PC-3 (cell line): ENCODE measurements around the gene KDM7A. TPM values are rescaled to one million over a fixed set of nuclear protein-coding genes. Genes with fewer than 3 reads are reported as not detected.

Experiments
- ATAC-seq: fragments of 200-7000 bp; cut with Tn5 transposase; 2 replicates; pipeline ENCODE4 v1.9.1; 2020; ENCODE audit warnings: mild to moderate bottlenecking, moderate library complexity
- BruUV-seq: library from RNA; stranded (reverse); fragments of 400-500 nt; replicated peaks from 2 replicates; lab custom pipeline; 2021; lab: Mats Ljungman, UMichigan
- CTCF ChIA-PET: fragments of 300-600 bp; sonication (Branson Sonifier 250); formaldehyde crosslinking; loops from one replicate; lab custom pipeline; 2022; ENCODE audit warnings: antibody characterized with exemption; lab: Charles Lee
- POLR2A ChIA-PET: fragments of 300-600 bp; sonication (Branson Sonifier 250); formaldehyde crosslinking; loops from one replicate; lab custom pipeline; 2022; ENCODE audit warnings: antibody characterized with exemption; ENCODE audit not compliant: unreplicated experiment; lab: Charles Lee
- DNase-seq: peaks from one replicate; pipeline ENCODE4 v3.0.0-alpha.2; 2015
- H2AFZ ChIP-seq: fragments of 300-600 bp; sonication (generic); 2 replicates; pipeline ENCODE4 v1.6.0; 2016; ENCODE audit warnings: antibody characterized with exemption, low read length
- H3F3A ChIP-seq: fragments of 300-600 bp; sonication (generic); one replicate; pipeline ENCODE4 v1.6.0; 2017; ENCODE audit warnings: antibody characterized with exemption, low read length, control low read depth, mild to moderate bottlenecking; ENCODE audit not compliant: unreplicated experiment
- H3K27ac ChIP-seq: fragments of 300-600 bp; sonication (generic); 2 replicates; pipeline ENCODE4 v1.5.1; 2016; ENCODE audit warnings: mild to moderate bottlenecking, low read length
- H3K27me3 ChIP-seq: fragments of 300-600 bp; sonication (generic); 2 replicates; pipeline ENCODE4 v1.6.1; 2016; ENCODE audit warnings: low read length, mixed read lengths
- H3K36me3 ChIP-seq: fragments of 300-600 bp; sonication (generic); 2 replicates; pipeline ENCODE4 v1.6.1; 2016; ENCODE audit warnings: low read depth, mixed run types, low read length, mixed read lengths
- H3K4me1 ChIP-seq: fragments of 300-600 bp; sonication (generic); 2 replicates; pipeline ENCODE4 v1.5.1; 2016; ENCODE audit warnings: low read length; ENCODE audit not compliant: insufficient read depth
- H3K4me2 ChIP-seq: fragments of 300-600 bp; sonication (generic); 2 replicates; pipeline ENCODE4 v1.6.0; 2016; ENCODE audit warnings: low read length
- H3K4me3 ChIP-seq: fragments of 300-600 bp; sonication (generic); 2 replicates; pipeline ENCODE4 v1.5.1; 2016; ENCODE audit warnings: mild to moderate bottlenecking, low read length, mixed read lengths
- H3K79me2 ChIP-seq: fragments of 300-600 bp; sonication (generic); 2 replicates; pipeline ENCODE4 v1.6.1; 2017; ENCODE audit warnings: low read length, mixed read lengths
- H3K9ac ChIP-seq: fragments of 300-600 bp; sonication (generic); 2 replicates; pipeline ENCODE4 v1.6.0; 2016; ENCODE audit warnings: mild to moderate bottlenecking, low read length
- H3K9me2 ChIP-seq: fragments of 300-600 bp; sonication (generic); replicated peaks from 2 replicates; pipeline ENCODE4 v1.6.1; 2016; ENCODE audit warnings: mixed run types, low read length, mixed read lengths
- H3K9me3 ChIP-seq: fragments of 300-600 bp; sonication (generic); 2 replicates; pipeline ENCODE4 v1.6.1; 2016; ENCODE audit warnings: low read length, mixed read lengths
- H4K20me1 ChIP-seq: fragments of 300-600 bp; sonication (generic); 2 replicates; pipeline ENCODE4 v1.6.1; 2016; ENCODE audit warnings: low read length, mixed read lengths
- CTCF ChIP-seq: fragments of 300-600 bp; sonication (generic); conservative IDR thresholded peaks from 2 replicates; pipeline ENCODE4 v1.5.1; 2017; ENCODE audit warnings: antibody characterized with exemption, low read depth, mild to moderate bottlenecking, low read length
- EZH2 ChIP-seq: fragments of 300-600 bp; sonication (generic); IDR thresholded peaks from one replicate; pipeline ENCODE4 v1.6.1; 2017; ENCODE audit warnings: antibody characterized with exemption, mild to moderate bottlenecking, low read length; ENCODE audit not compliant: unreplicated experiment
- EZH2phosphoT487 ChIP-seq: fragments of 300-600 bp; sonication (generic); IDR thresholded peaks from 2 replicates; pipeline ENCODE4 v1.6.1; 2018; ENCODE audit warnings: mild to moderate bottlenecking, antibody characterized with exemption, low read length, borderline replicate concordance
- intact Hi-C: fragments of 100-400 bp; cut with micrococcal nuclease; formaldehyde crosslinking; loops from 2 replicates; pipeline ENCODE4 v1.9.0; 2023
- total RNA-seq: library from RNA; depleted of rRNA; stranded (reverse); fragments of >200 nt; gene quantifications from 2 replicates; pipeline ENCODE4 v1.2.3, GENCODE V29; 2014

Gene KDM7A
- total RNA-seq, 1 experiment from 2014 or later = 2.8 TPM

GRCh38 chr7:140067052-140067451 is 109.7 kb downstream of the KDM7A start:
- no TSS peak for BruUV-seq
- Histone ChIP-seq H3K9me2 (no peaks in the 10 kb centered on the region), H3F3A (no peaks in the 10 kb centered on the region), H3K36me3 (no peaks in the 10 kb centered on the region; the same call in 1 of the 2 replicates), H3K9me3 (0 out of 2 replicates have a peak, but pooled peaks cover 5% of the 10 kb centered on the region), H3K4me3 (no peak overlapping the region), H3K27ac (no peak overlapping the region), H3K4me2 (no peak overlapping the region), H3K9ac (no peak overlapping the region), H3K27me3 (no peaks in the 10 kb centered on the region), H2AFZ (no peak overlapping the region), H3K79me2 (peaks cover 13% of the 10 kb centered on the region), H3K4me1 (peaks cover 7% of the 10 kb centered on the region), H4K20me1 (no peaks in the 10 kb centered on the region)
- POLR2A ChIA-PET = no interaction called here
- ATAC-seq (no peak), DNase-seq (no peak)
- intact Hi-C loops = no loop called here
- CTCF ChIA-PET = no interaction called here
- no peak for TF ChIP-seq CTCF
- TF ChIP-seq EZH2 = no peak
- no peak for TF ChIP-seq EZH2phosphoT487

GRCh38 chr7:140062528-140063299 is 114.1 kb downstream of the KDM7A start, which contains the start of gene PARP12:
PARP12 (minus strand) TSS chr7:140062951; CDS start chr7:140062847, 104 bp downstream.
- Histone ChIP-seq H3F3A (peaks cover 7% of the 10 kb centered on the region), H3K36me3 (peaks cover 1% of the 10 kb centered on the region; the same call in 1 of the 2 replicates), H3K9me2 (no peaks in the 10 kb centered on the region), H3K27me3 (no peaks in the 10 kb centered on the region), H3K9me3 (0 out of 2 replicates have a peak, but pooled peaks cover 5% of the 10 kb centered on the region), H3K79me2 (peaks cover 41% of the 10 kb centered on the region), H3K9ac (peak within 1 kb of the TSS; percentile 85), H4K20me1 (no peaks in the 10 kb centered on the region), H3K4me1 (peaks cover 41% of the 10 kb centered on the region), H3K4me3 (peak within 1 kb of the TSS; percentile 80), H3K27ac (peak within 1 kb of the TSS; percentile 95), H2AFZ (peak within 1 kb of the TSS; percentile 97), H3K4me2 (peak within 1 kb of the TSS; percentile 90)
- DNase-seq (peak; percentile 70), ATAC-seq (peak; percentile 50)
- no TSS peak for BruUV-seq
- TF ChIP-seq EZH2phosphoT487 (no peak), EZH2 (no peak), CTCF (no peak)
- ChIA-PET POLR2A (interaction anchor here (0.6 kb wide), 1 partner anchor 830 kb away, joined by 3 read pairs; no protein-coding TSS in a partner anchor), CTCF (no interaction called here)
- intact Hi-C loops = loop anchor here (5.0 kb wide), 1 partner anchor 265 kb away; no protein-coding TSS in a partner anchor

- ATAC-seq (peak; percentile 6), DNase-seq (peak; percentile 17)
- H3K27ac ChIP-seq = peak overlapping the region; percentile 95
- no TSS peak for BruUV-seq
- peak overlapping the region; percentile 90 for H3K4me2 ChIP-seq
- intact Hi-C loops = loop anchor here (5.0 kb wide), 1 partner anchor 265 kb away; no protein-coding TSS in a partner anchor
- ChIA-PET CTCF (no interaction called here), POLR2A (no interaction called here)
- no peaks in the 10 kb centered on the region for H3K27me3 ChIP-seq
- H3K9ac ChIP-seq = peak overlapping the region; percentile 85
- H3K9me3 ChIP-seq = 0 out of 2 replicates have a peak, but pooled peaks cover 5% of the 10 kb centered on the region
- peak overlapping the region; percentile 80 for H3K4me3 ChIP-seq
- H3K36me3 ChIP-seq = peaks cover 6% of the 10 kb centered on the region; the same call in 1 of the 2 replicates
- peaks cover 7% of the 10 kb centered on the region for H3F3A ChIP-seq
- H2AFZ ChIP-seq = peak overlapping the region; percentile 97
- no peaks in the 10 kb centered on the region for H3K9me2 ChIP-seq
- H3K79me2 ChIP-seq = peaks cover 46% of the 10 kb centered on the region
- H3K4me1 ChIP-seq = peaks cover 41% of the 10 kb centered on the region
- TF ChIP-seq EZH2phosphoT487 = no peak
- TF ChIP-seq EZH2 = no peak
- TF ChIP-seq CTCF = no peak
- H4K20me1 ChIP-seq = no peaks in the 10 kb centered on the region
Observed at GRCh38 chr7:140062118-140062527, 114.7 kb downstream of the KDM7A start.
